ENCODE data around the gene HERC2.
"Not testable (repeated sequence)": the region's sequence is repeated elsewhere in the genome, so short reads cannot be mapped to it uniquely, and the experiment has no call there.

HERC2 gene

DNA sequence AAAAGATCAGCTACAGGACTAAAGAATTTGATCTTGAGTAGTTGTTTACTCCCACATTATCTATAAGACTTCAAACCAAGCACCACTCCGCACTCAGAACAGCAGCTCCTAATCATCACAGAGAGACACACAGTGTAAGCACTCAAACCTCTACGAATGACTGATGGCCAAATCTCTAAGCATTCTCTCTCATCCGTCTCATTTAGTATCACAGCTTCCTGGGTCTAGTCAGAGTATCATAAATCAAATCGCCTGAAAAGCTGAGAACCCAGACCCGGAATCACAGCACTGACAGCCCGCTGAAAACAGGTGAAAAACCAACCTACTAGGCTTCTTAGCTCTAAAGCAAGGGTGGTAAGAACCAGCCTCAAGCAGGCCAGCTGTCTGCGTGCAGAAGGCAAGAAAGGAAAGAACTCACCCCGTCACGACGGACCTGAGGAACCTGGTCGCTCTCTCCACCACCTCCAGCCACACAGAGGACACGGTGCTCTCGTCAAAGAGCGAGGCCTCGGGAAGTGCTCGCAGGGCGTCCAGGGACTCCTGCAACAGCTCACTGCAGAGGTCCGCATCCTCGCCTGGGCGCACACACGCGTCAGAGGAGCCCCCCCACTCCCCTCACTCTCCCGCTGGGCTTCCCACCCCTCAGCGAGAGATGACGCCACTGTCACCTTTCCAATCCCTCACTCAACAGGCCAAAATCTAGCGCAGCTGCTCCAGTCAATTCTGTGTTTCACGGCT, 47.9 kb downstream of the HERC2 start:
- DNase-seq, result no peak

DNA sequence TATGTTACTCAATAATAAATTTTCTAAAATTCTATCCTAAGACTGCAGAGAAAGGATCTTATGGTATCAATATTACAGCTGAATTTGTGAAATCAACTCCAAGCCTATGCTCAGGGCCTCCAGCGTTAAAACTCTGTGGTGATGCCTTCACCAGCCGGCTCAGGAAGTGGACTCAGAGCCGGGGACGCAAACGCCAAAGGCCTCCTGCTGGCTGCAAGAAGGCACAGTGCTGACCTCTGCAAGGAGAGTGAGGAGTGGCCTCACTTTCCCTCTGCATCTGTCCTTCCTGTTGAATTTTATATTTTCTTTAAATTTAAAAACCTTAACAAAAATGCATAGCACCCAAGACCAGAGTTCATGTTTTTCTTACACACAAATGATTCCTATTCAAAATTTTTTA, 48.5 kb downstream of the HERC2 start:
- no peak for DNase-seq

DNA sequence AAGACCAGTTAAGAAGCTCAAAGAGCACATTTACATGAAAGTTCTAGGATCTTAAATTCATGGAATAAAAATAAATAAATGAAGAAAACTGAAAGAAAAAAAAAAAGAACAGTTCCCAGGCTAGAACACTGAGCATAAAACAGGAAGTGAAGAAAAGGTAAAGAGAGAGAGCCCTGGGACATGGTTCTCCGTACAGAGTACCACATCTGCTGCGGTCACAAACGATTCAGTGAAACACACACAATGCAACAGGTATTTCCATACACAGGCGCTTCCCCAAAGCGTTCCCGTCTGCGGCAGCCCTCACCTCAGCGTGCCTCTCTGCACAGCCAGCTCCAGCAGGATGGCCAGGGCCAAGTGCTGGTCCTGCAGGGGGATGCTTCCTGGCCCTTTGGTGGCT, 49.4 kb downstream of the HERC2 start:
- no peak for DNase-seq

DNA sequence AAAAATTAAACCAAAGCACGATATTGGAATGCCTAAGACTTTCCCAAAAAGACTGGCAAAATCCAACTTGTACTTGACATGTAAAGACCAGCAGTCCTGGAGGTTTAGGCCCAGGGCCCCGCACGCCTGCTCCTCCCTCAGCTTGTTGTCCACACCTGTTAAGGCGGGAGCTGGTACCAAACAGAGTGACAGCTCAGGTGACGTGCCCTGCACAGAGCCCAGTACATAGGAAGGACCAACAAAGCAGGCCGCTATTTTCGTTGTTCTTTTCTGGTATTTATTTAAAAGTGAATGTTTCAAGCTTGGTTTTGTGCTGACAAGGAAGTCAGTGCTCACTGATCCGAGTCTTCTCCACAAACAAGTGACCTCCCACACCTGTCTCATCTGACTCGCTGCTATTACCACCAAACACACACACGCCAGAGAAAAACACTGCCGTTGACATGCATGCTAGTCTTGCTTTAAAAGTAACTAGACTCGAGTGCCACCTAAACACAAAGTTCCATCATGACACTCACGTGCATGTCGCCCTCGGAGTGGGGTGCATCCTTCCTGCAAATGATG, 50.2 kb downstream of the HERC2 start:
- DNase-seq, result no peak

DNA sequence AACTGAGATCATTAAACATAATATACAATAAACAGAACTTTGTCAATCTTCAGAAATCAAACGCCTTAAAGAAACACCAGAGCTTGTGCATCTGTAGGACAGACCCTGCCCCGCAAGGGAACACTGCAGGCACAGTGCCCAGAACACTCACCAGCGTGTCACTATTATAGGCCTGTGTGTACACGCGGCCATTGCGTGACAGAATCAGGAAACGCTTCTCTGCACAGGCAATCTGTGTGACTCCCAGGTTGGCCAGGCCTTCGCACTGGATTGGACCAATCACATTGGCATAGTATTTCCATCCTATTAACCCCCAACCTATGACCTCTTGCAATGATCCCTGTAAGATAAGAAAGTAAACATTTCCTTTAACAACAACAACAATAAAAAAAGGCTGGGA, 52.9 kb downstream of the HERC2 start:
- no peak for DNase-seq

DNA sequence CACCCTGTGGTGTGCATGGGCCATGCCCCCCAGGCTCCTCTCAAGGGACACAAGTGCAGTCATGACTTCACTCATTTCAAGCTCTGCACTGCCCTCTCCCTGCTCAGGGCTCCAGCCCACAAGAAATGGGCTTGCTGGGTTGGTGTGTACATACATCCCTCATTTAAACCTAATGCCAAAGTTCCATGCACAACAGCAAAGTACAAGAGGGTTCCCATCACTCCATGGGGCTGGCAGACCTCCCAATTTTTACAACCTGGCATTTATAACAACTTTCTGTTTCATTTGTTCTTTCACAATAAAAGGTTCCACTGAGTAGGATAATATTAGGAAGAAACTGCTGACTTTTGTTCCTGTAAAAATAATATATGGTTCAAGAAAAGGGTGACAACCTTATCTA, 54.3 kb downstream of the HERC2 start:
- DNase-seq, result no peak

DNA sequence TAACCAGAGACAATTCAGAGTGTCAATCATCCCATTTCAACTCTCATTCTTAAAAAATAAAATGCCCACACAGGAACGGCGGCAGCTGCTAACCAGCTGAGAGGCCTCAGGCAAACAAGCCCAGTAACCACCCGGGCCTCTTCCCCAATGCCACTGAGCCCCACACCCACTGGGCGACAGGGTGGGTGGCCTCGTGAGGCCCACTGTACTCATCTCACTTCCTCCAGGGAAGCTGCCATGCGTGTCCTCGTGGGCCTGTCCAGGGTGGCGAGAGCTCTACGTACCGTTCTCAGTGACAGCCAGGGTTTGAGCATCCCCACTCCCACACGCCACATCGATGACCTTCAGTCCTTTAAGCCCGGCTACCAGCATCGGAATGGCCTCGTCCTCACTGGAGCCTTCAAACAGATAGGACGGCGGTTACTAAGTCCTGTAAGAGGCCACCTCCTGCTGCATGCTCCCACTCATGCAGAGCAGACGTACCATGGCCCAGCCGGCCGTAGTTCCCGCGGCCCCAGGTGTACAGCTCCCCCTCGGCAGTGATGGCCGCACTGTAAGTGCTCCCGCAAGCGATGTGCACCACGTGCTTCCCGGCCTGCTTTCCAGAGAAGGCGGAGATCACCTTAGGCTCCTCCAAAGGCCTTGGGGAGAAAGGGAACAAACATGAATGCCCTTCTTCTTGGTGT, 56.5 kb downstream of the HERC2 start:
- no peak for DNase-seq

DNA sequence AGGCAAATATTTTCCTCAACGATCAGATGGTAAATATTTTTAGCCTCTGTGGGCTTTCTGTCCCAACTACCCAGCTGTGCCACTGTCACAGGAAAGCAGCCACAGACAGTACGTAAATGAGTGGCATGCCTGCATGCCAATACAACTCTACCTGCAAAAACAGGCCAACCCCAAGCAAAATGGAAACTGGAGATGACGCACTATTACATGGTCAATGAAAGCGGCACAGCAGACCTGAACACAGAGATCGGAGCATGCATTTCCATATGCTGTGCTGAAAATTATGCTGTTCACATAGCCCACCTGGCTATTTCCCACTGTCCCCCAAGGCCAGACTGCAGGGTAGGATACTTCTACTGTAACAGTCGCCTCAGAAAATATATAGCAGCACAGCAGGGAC, 57.8 kb downstream of the HERC2 start:
- DNase-seq, result no peak

DNA sequence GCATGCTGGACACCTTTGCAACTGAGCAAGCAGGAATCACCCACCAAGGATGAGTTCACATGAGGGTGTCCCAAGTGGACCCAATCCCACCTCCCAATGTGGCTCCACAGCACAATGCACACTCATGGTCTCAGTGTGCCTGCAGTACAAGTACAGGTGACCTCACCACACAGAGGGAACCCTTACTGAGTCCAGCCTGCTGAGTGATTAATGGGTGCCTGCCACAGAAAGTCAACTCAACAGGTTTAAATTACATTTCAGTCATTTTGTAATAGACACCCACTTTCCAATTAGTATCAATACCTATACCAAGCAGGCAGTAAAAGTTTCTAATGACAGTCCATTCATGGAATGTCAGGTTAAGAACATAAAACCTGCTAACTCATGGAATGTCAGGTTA, 59.5 kb downstream of the HERC2 start:
- no peak for DNase-seq

DNA sequence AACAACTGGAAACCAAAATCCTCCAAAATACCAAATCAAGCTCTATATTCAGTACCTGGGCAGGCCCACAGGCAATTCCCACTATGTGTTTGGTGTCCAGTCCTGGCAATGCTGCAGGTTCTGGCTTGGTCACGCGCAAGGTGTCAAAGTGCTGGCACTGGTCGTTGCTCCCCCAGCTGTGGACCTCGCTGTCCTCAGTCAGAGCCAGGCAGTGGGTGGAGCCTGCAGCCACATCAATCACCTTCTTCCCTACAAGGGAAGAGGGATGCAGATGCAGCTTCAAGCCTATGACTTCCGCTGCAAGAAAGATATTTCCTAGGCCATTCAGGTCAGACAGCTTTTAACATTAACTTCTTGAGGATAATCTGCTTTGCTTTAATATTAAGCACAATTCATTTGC, 61.3 kb downstream of the HERC2 start:
- DNase-seq, result no peak

DNA sequence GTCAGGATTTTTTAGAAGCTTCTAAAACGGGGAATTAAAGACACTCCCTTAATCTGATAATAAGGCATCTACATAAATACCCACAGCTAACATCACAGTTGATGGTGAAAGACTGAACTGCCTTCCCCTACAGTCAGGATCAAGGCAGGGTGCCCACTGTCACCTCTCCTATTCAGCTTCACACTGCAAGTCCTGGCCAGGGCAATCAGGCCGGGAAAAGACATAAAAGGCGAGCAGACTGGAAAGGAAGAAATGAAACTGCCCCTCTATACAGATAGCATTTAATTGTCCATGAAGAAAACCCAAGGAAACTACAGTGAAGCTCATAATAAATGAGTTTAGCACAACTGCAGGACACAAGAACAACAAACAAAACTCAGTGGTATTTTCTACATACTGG, 61.7 kb downstream of the HERC2 start:
- no peak for DNase-seq

DNA sequence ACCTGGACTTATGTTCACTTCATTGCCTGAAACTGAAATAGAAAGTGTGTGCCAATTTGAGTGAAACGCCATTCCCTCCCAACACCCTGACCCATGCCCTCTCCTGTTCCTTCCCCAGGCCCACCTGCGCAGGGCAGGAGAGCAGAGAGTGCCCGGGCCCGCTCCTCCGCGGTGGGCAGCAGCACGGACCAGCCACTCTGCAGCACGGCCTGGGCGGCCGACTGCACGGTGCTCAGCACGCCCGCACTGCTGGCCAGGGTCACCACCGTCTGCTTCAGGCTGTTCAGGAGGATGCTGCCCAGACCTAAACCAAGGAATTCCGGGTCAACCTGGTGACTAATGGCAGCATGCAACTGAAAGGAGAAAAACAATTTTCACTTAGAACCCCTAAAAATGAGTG, 66.0 kb downstream of the HERC2 start:
- no peak for DNase-seq

DNA sequence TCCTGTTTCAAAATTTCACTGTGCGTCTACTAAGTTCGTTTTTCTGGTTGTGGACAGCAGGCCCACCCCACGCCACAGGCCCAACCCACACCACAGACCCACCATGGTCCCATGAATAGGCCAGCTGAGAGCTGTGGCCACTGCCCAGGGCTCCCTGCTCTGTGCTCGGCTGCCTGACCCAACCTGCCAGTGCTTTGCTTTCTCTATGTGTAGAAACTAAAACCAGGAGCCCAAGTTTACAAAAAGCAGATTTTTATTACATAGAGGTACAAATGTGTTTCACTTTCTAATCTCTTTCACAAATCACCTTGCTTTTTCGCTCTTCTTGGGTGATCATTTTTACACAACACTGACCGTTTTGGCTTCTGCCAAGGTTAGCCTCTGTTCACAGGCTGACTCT, 69.1 kb downstream of the HERC2 start:
- no peak for DNase-seq

DNA sequence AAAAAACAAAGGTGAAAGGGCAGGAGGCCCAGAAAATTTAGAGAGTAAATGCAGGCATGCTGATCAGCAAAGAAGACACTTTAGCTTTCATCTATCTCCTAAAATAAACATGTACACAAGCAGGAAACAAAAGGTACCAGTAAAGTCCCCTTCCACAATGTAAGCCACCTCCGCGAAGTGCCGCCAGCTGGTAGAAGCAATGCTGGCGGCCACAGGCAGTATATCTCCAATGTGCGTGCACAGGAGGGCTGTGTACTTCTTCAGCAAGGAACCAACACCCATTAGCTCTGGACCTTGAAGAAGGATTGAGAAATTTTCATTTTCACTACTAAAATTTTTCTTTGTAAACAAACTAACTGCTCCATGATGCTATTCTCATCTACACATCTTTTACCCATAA, 75.4 kb downstream of the HERC2 start:
- no peak for DNase-seq

DNA sequence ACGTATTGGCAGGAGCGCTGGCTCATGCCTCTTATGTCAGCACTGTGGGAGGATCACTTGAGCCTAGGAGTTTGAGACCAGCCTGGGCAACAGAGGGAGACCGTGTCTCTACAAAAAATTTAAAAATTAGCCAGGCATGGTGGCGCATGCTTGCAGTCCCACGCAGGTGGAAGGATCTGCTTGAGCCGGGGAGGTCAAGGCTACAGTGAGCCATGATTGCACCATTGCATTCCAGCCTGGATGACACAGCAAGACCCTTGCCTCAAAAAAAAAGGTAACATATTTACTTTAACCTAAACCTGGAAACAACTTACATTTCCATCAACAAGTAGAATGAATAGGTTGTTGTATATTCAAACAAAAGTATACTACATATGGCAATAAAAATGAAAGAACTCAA, 78.1 kb downstream of the HERC2 start:
- no peak for DNase-seq

DNA sequence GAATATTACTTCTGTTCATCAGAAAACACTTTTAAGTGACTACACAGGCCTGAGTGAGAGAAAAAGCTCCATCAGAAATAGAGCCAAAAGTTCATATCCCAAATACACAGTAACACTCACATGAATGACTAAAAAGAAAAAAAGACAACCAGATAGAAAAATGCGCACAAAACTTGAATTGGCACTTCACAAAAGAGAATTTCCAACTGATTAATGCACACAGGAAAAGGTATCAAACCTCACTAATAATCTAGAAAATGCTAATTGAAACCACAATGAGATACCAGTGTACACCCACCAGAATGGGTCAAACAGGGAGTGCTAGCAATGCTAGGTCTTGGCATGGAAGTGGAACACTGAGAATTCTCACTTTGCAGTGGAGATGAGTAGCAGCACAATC, 78.6 kb downstream of the HERC2 start:
- DNase-seq, result no peak

DNA sequence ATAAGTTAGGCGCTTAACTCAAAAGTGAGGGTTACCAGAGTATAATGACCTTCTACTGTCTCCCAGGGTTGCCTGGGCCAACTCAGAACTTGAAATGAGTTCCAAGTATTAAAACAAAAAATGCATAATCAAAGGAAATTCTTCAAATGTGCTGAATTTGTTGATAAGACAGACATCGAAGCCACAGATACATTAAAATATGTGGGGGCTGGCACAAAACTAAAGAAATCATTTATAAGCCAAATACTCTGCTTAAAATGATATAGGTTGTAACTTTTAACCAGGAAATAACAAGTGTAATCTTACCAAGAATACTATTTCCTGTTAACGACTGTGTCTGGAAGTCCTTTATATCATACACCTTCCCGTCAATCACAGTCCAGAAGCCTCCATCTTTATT, 83.7 kb downstream of the HERC2 start:
- DNase-seq, result not testable (repeated sequence)

DNA sequence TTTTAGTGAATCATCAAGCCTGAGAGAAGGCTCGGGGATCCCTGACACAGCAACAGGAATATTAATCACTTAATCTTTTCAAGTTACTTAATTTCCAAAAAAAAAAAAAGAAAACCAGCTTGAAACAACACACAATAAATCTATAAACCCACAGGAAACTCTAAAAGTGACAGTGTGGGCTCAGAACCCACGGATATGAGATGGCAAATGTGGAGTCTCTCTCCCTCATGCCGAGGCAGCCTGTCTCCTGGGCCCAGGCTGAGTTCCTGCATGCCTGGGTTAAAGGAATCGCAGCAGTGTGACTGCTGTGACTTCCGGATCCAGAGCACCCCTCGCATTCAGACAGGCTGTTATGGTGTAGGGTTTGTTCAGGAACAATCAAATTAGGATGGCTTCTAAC, 90.2 kb downstream of the HERC2 start:
- not testable (repeated sequence) for DNase-seq

DNA sequence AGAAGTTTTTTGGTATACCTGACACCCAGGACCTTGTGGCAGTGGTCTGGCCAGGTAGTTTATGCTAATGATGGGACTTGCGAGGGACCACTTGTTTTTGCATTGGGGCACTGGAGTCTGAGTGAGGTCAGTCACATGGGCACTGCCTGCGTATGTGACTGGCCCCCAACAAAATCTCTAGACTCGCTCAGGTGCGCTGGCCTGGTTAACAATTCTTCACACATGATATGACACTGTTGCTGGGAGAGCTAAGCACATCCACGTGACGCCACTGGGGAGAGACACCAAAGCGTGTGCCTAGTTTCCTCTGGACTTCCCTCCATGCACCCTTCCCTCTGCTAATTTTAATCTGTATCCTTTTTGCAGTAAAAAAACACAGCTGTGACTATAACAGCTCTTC, 90.6 kb downstream of the HERC2 start:
- not testable (repeated sequence) for DNase-seq

DNA sequence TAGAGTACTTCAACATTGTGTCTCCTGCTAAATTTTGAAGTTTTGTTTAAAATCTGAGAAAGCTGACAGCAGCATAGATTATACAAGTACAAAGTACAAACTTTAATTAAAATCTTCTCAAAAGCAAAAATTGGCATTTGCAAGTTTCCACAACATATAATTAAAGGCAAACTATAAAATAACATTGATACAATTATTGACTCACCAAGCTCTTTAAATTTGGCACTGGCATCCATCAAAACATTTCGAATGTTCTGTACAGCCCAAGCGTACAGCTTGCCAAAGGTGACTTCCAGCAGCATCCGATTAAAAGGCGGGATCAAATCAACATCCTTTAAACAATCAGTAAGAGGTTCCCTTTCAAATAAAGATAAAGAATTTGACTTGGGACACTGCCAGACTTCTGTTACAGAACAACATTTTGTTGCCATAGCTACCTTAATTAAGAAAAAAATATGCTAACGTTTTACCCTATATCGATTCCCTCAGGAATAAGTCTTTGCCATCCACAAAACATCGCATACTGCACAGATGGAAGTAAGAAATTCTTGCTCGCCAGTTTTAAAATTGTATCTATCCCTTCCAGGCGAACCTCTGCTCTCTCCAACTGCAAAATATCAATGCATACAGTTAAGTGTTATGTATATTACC, 92.9 kb downstream of the HERC2 start:
- DNase-seq, result not testable (repeated sequence)

DNA sequence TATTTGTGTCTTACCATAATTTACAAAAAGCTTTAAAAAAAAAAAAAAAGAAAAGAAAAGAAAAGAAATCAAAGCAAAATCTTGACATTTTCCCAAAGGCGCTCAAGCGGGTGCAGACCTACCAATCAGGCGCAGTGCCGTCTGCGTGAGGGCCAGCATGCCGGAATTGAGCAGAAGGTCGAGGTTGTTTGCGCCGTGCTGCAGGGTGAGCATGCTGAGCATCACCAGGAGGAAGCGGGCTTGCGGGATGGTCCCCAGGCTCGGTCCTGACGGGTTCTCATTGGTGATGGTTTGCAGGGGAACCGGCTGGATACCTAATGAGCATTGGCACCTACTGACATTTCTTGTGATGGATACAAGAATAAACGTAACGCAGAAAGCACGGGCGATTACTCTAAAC, 93.9 kb downstream of the HERC2 start:
- DNase-seq, result no peak

DNA sequence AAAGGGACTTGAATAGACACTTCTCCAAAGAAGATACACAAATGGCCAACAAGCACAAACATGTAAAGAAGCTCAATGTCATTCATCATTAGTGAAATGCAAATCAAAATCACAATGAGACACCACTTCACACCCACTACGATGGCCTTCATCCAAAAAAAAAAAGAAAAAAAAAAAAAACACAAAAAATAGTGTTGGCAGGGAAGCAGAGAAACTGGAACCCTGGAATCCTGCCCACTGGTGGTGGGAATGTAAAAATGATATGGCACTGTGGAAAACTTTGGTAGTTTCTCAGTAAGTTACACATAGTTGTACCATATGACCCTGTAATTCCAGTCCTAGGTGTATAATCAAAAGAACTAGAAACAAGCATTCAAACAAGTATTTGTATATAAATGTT, 94.7 kb downstream of the HERC2 start:
- peak in 1 of 4 experiments; percentile 3 for DNase-seq

DNA sequence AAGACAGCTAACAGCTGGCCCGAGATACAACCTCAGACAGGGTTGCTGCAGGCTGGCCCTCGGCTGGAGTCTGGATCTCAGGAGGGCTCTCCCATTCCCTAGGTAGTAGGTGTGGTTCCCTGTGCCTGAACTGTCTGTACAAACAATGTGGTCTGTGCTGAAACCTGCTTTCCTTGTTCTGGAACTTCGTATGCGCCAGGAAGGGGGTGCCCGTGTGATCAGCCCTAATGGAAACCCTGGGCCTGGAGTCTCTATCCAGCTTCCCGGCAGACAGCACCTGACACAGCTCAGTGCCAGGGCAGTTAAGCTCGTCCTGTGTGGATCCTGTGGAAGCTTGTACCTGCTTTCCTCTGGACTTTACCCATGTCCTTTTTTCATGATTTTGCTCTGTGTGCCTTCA, 99.4 kb downstream of the HERC2 start:
- DNase-seq, result not testable (repeated sequence)

DNA sequence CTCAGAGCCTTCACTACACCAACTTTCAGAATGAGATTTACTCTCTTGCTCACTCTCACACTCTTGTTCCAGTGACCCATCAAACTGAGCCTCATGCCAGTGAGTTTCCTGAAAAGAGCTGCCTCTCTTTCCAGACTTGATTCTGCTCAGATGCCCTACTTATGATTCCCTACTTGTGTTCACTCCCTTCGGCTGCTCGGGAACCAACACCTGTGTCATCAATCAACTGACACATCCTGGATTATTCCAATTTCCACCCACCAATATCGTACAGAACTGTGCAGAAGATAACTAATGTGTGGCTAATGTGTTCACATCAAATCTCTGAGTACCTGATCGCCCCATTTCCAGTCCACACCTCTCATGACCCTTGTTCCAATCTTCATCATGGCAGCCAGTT, 100.3 kb downstream of the HERC2 start:
- not testable (repeated sequence) for DNase-seq

Data from suppressor macrophage (primary cell).